Stomach (tissue), 9 donors: ENCODE measurements around the gene GSX1. TPM values are rescaled to one million over a fixed set of nuclear protein-coding genes. Genes with fewer than 3 reads are reported as not detected.

Experiments used
- DNase-seq, 2 donors: peaks; one replicate each; pipeline versions ENCODE4 v3.0.0 to v3.0.0-alpha.2; 2013 to 2019
- H3K27ac ChIP-seq, 5 donors: fragments of 200-600 bp in 4 of 5; sonication (generic) in 4 of 5; one replicate each; pipeline ENCODE4 v1.5.1; 2013 to 2019; ENCODE audit warnings: mild to moderate bottlenecking in 1 of 5, moderate library complexity in 1 of 5
- H3K27me3 ChIP-seq, 3 donors: fragments of 200-600 bp; sonication (generic); one replicate each; pipeline ENCODE4 v1.5.1; 2017 to 2019; ENCODE audit warnings: mixed run types in 1 of 3
- H3K36me3 ChIP-seq, 4 donors: fragments of 200-600 bp; sonication (generic); 1 replicate in 3 of 4; 2 replicates in 1 of 4; pipeline ENCODE4 v1.5.1; 2016 to 2019
- H3K4me1 ChIP-seq, 4 donors: fragments of 200-600 bp; sonication (generic); one replicate each; pipeline ENCODE4 v1.5.1; 2016 to 2019
- H3K4me3 ChIP-seq, 4 donors: fragments of 200-600 bp; sonication (generic) in 3 of 4; one replicate each; pipeline ENCODE4 v1.5.1; 2016 to 2019; ENCODE audit warnings: mild to moderate bottlenecking in 1 of 4
- H3K9me3 ChIP-seq, 4 donors: fragments of 200-600 bp; sonication (generic); one replicate each; pipeline ENCODE4 v1.5.1; 2016 to 2019
- CTCF ChIP-seq, 7 experiments: fragments of 450-650 bp in 4 of 7; fragments of 200-600 bp in 3 of 7; sonication (generic) in 3 of 7; IDR thresholded peaks; one replicate each; pipeline ENCODE4 v1.5.1; 2016 to 2019; ENCODE audit warnings: antibody characterized with exemption in 7 of 7, control low read depth in 2 of 7, mild to moderate bottlenecking in 1 of 7
- EP300 ChIP-seq: sonication (generic); formaldehyde crosslinking; IDR thresholded peaks from one replicate; pipeline ENCODE4 v1.6.1; 2017; ENCODE audit warnings: antibody characterized with exemption
- POLR2A ChIP-seq, 4 donors: fragments of 450-650 bp; IDR thresholded peaks; one replicate each; pipeline ENCODE4 v1.6.1; 2016; ENCODE audit warnings: antibody characterized with exemption in 4 of 4, control low read depth in 2 of 4, mild to moderate bottlenecking in 1 of 4, moderate library complexity in 1 of 4
- POLR2AphosphoS5 ChIP-seq, 3 donors: sonication (generic); formaldehyde crosslinking; IDR thresholded peaks; one replicate each; pipeline ENCODE4 v1.6.1; 2016; ENCODE audit warnings: antibody characterized with exemption in 3 of 3
- WGBS, 5 donors: extraction: QIAGEN DNeasy Blood & Tissue Kit in 3 of 5; methylation state at CpG; one replicate each; pipeline versions ENCODE4 v1.1.5 to v1.1.7; 2013 to 2018; 5-methylcytosine and 5-hydroxymethylcytosine counted together
- intact Hi-C: fragments of 100-400 bp; cut with DNase I; formaldehyde crosslinking; loops from one replicate; pipeline ENCODE4 v1.15.1; 2023; ENCODE audit warnings: low total_unique reads
- polyA plus RNA-seq, 3 donors: library from polyadenylated mRNA; stranded (reverse); fragments of 200-250 nt; gene quantifications; one replicate each; pipeline ENCODE4 v1.2.3, GENCODE V29; 2013
- total RNA-seq, 5 donors: library from RNA; depleted of rRNA; stranded (reverse); fragments of >200 nt; gene quantifications; one replicate each; pipeline versions ENCODE4 v1.1.0 to v1.2.3, GENCODE V29; 2014 to 2016
- donor health status: healthy with polysubstance abuse.
- donor health status: Bipolar disorder and iron deficiency.
- donor health status: healthy.

The GSX1 gene
- total and polyA plus RNA-seq, 8 donors = not detected

GRCh38 chr13:27791901-27792392 is 336 bp upstream of the GSX1 start:
- 12 to 16% (median 13%) methylated on average over 22 of the region's 22 CpGs for WGBS, 5 donors
- TF ChIP-seq POLR2AphosphoS5 (IDR thresholded peaks at IDR 0.05) (no peak), EP300 (no peak), POLR2A (IDR thresholded peaks at IDR 0.05) (no peak), CTCF (IDR thresholded peaks at IDR 0.05) (no peak)
- peak overlapping the region in 3 of 4 donors; percentile 23 to 46 (median 29) for H3K4me3 ChIP-seq
- intact Hi-C loops = no loop called here
- H3K27me3 ChIP-seq = peaks cover 46 to 100% (median 91%) of the 10 kb centered on the region in 3 donors
- peaks cover 37 to 60% (median 48%) of the 10 kb centered on the region in 4 donors for H3K4me1 ChIP-seq
- no peaks in the 10 kb centered on the region for H3K36me3 ChIP-seq
- H3K9me3 ChIP-seq = peaks cover 0 to 6% (median 0%) of the 10 kb centered on the region in 4 donors
- H3K27ac ChIP-seq = no peak overlapping the region
- DNase-seq = no peak

- peaks cover 37 to 65% (median 51%) of the 10 kb centered on the region in 4 donors for H3K4me1 ChIP-seq
- no peak overlapping the region for H3K27ac ChIP-seq
- no peak for DNase-seq
- 4 to 10% (median 7%) methylated on average over 38 to 63 of the region's 63 CpGs for WGBS, 5 donors
- TF ChIP-seq EP300 (no peak), POLR2AphosphoS5 (IDR thresholded peaks at IDR 0.05) (no peak), POLR2A (IDR thresholded peaks at IDR 0.05) (no peak), CTCF (IDR thresholded peaks at IDR 0.05) (no peak)
- peaks cover 58 to 100% (median 98%) of the 10 kb centered on the region in 3 donors for H3K27me3 ChIP-seq
- H3K9me3 ChIP-seq = peaks cover 0 to 6% (median 0%) of the 10 kb centered on the region in 4 donors
- no peaks in the 10 kb centered on the region for H3K36me3 ChIP-seq
- no peak overlapping the region for H3K4me3 ChIP-seq
- intact Hi-C loops = no loop called here
These were observed 1.5 kb downstream of the GSX1 start for GRCh38 chr13:27793507-27794367.

GRCh38 chr13:27794368-27794691 is 2.0 kb downstream of the GSX1 start:
- Histone ChIP-seq H3K27me3 (peaks cover 58 to 100% (median 96%) of the 10 kb centered on the region in 3 donors), H3K9me3 (peaks cover 0 to 6% (median 0%) of the 10 kb centered on the region in 4 donors), H3K4me1 (peaks cover 36 to 64% (median 49%) of the 10 kb centered on the region in 4 donors), H3K4me3 (no peak overlapping the region), H3K36me3 (no peaks in the 10 kb centered on the region), H3K27ac (no peak overlapping the region)
- DNase-seq = no peak
- 6 to 10% (median 6%) methylated on average over 11 of the region's 11 CpGs for WGBS, 5 donors
- TF ChIP-seq CTCF (IDR thresholded peaks at IDR 0.05) (no peak), POLR2A (IDR thresholded peaks at IDR 0.05) (no peak), POLR2AphosphoS5 (IDR thresholded peaks at IDR 0.05) (no peak), EP300 (no peak)
- intact Hi-C loops = no loop called here

GRCh38 chr13:27794921-27795717 is 2.8 kb downstream of the GSX1 start:
- no peaks in the 10 kb centered on the region for H3K36me3 ChIP-seq
- TF ChIP-seq EP300 = no peak
- TF ChIP-seq CTCF (IDR thresholded peaks at IDR 0.05) = no peak
- no peak for TF ChIP-seq POLR2AphosphoS5 (IDR thresholded peaks at IDR 0.05)
- no peak for TF ChIP-seq POLR2A (IDR thresholded peaks at IDR 0.05)
- intact Hi-C loops = no loop called here
- H3K9me3 ChIP-seq = peaks cover 0 to 6% (median 0%) of the 10 kb centered on the region in 4 donors
- H3K4me3 ChIP-seq = no peak overlapping the region
- H3K27me3 ChIP-seq = peaks cover 58 to 100% (median 95%) of the 10 kb centered on the region in 3 donors
- no peak for DNase-seq
- H3K4me1 ChIP-seq = peaks cover 28 to 56% (median 41%) of the 10 kb centered on the region in 4 donors
- no peak overlapping the region for H3K27ac ChIP-seq
- WGBS, 5 donors = 4 to 8% (median 6%) methylated on average over 27 to 44 of the region's 44 CpGs
